Measurements from ENCODE around the gene MPPED1.

Gene MPPED1

GRCh38 chr22:43415681-43416080 is 3.9 kb downstream of the MPPED1 start:
- no peak overlapping the region for H3K9ac ChIP-seq (ENCODE audit: low read depth, low read length, poor library complexity, severe bottlenecking)
- H3K4me3 ChIP-seq (ENCODE audit: low read length, poor library complexity, severe bottlenecking), result no peak overlapping the region
- H3F3A ChIP-seq (ENCODE audit: low read depth), result no peaks in the 10 kb centered on the region
- H2AFZ ChIP-seq (ENCODE audit: low read length), result no peak overlapping the region
- H3K27me3 ChIP-seq (ENCODE audit: insufficient read depth, low read length, poor library complexity, severe bottlenecking), result no peaks in the 10 kb centered on the region
- no peaks in the 10 kb centered on the region for H3K9me3 ChIP-seq (ENCODE audit: insufficient read depth, low read depth, low read length)
- no peaks in the 10 kb centered on the region for H3K4me1 ChIP-seq (ENCODE audit: insufficient read depth, low read length, poor library complexity, severe bottlenecking)
- H4K20me1 ChIP-seq (ENCODE audit: insufficient read depth, low read length, poor library complexity, severe bottlenecking), result no peaks in the 10 kb centered on the region
- no peaks in the 10 kb centered on the region for H3K79me2 ChIP-seq (ENCODE audit: insufficient read depth, low read length)
- H3K36me3 ChIP-seq (ENCODE audit: insufficient read depth, low read length), result no peaks in the 10 kb centered on the region
- H3K4me2 ChIP-seq (ENCODE audit: low read depth, low read length, poor library complexity, severe bottlenecking), result no peak overlapping the region
- TF ChIP-seq EZH2phosphoT487 (IDR thresholded peaks at IDR 0.05; ENCODE audit: borderline replicate concordance), result no peak
- TF ChIP-seq, protein P1, sequence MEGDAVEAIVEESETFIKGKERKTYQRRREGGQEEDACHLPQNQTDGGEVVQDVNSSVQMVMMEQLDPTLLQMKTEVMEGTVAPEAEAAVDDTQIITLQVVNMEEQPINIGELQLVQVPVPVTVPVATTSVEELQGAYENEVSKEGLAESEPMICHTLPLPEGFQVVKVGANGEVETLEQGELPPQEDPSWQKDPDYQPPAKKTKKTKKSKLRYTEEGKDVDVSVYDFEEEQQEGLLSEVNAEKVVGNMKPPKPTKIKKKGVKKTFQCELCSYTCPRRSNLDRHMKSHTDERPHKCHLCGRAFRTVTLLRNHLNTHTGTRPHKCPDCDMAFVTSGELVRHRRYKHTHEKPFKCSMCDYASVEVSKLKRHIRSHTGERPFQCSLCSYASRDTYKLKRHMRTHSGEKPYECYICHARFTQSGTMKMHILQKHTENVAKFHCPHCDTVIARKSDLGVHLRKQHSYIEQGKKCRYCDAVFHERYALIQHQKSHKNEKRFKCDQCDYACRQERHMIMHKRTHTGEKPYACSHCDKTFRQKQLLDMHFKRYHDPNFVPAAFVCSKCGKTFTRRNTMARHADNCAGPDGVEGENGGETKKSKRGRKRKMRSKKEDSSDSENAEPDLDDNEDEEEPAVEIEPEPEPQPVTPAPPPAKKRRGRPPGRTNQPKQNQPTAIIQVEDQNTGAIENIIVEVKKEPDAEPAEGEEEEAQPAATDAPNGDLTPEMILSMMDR (conservative IDR thresholded peaks at IDR 0.05; ENCODE audit: low read length), result no peak
- no peaks in the 10 kb centered on the region for H3K9me2 ChIP-seq (replicated peaks; ENCODE audit: low read depth, low read length)

- no peaks in the 10 kb centered on the region for H3K36me3 ChIP-seq (ENCODE audit: insufficient read depth, low read length)
- H3K4me1 ChIP-seq (ENCODE audit: insufficient read depth, low read length, poor library complexity, severe bottlenecking), result no peaks in the 10 kb centered on the region
- no peaks in the 10 kb centered on the region for H3K9me2 ChIP-seq (replicated peaks; ENCODE audit: low read depth, low read length)
- no peaks in the 10 kb centered on the region for H3K9me3 ChIP-seq (ENCODE audit: insufficient read depth, low read depth, low read length)
- no peak for TF ChIP-seq EZH2phosphoT487 (IDR thresholded peaks at IDR 0.05; ENCODE audit: borderline replicate concordance)
- TF ChIP-seq, protein P1 (conservative IDR thresholded peaks at IDR 0.05; ENCODE audit: low read length), result no peak
- H3F3A ChIP-seq (ENCODE audit: low read depth), result no peaks in the 10 kb centered on the region
- H3K4me3 ChIP-seq (ENCODE audit: low read length, poor library complexity, severe bottlenecking), result no peak overlapping the region
- H2AFZ ChIP-seq (ENCODE audit: low read length), result no peak overlapping the region
- H3K9ac ChIP-seq (ENCODE audit: low read depth, low read length, poor library complexity, severe bottlenecking), result no peak overlapping the region
- H4K20me1 ChIP-seq (ENCODE audit: insufficient read depth, low read length, poor library complexity, severe bottlenecking), result no peaks in the 10 kb centered on the region
- H3K79me2 ChIP-seq (ENCODE audit: insufficient read depth, low read length), result no peaks in the 10 kb centered on the region
- H3K4me2 ChIP-seq (ENCODE audit: low read depth, low read length, poor library complexity, severe bottlenecking), result no peak overlapping the region
- H3K27me3 ChIP-seq (ENCODE audit: insufficient read depth, low read length, poor library complexity, severe bottlenecking), result no peaks in the 10 kb centered on the region
These were observed 5.7 kb downstream of the MPPED1 start for GRCh38 chr22:43417555-43417954.

DNA sequence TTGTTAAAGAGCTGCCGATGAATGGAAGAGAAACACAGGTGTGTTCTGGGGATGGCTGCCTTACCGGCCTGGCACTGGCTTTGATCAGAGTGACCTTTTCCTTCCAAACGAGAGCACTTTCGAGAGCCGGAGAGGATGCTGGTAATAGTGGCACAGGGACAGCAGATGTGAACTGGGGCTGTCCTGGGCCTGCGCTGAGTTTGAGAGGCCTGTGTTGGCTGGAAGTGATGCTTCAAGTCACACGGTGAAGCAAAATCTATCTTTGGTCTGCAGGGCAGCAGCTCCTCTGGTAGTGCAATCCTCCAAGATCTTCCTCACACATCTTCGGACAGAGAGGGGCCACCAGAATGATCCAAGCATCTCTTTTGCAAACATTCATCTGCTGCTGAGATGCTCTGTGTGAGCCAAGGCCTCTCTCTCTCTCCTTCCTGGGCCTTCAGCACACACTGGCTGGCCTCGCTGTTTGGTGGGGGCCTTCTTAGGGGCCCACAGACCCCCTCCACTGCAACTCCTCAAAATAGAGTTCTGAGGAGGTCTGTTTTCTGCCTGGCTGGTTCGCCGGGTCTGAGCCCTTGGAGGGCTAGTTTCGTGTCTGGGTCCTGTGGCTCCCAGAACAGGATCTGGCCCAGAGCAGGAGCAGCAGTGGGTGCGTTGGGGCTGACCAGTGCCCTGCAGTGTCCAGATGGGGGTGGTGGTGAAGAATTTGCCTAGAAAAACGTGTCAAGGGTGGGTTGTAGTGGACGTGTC is 6.4 kb downstream of the MPPED1 start:
- Histone ChIP-seq H3K4me2 (ENCODE audit: low read depth, low read length, poor library complexity, severe bottlenecking) (no peak overlapping the region), H3K27me3 (ENCODE audit: insufficient read depth, low read length, poor library complexity, severe bottlenecking) (no peaks in the 10 kb centered on the region), H3K79me2 (ENCODE audit: insufficient read depth, low read length) (no peaks in the 10 kb centered on the region)

More for the DNA sequence above, 6.4 kb downstream of the MPPED1 start:
- H3F3A ChIP-seq (ENCODE audit: low read depth), result no peaks in the 10 kb centered on the region
- no peaks in the 10 kb centered on the region for H3K9me3 ChIP-seq (ENCODE audit: insufficient read depth, low read depth, low read length)
- no peaks in the 10 kb centered on the region for H4K20me1 ChIP-seq (ENCODE audit: insufficient read depth, low read length, poor library complexity, severe bottlenecking)
- H3K9ac ChIP-seq (ENCODE audit: low read depth, low read length, poor library complexity, severe bottlenecking), result no peak overlapping the region
- H3K4me3 ChIP-seq (ENCODE audit: low read length, poor library complexity, severe bottlenecking), result no peak overlapping the region
- TF ChIP-seq EZH2phosphoT487 (IDR thresholded peaks at IDR 0.05; ENCODE audit: borderline replicate concordance), result no peak
- TF ChIP-seq, protein P1 (conservative IDR thresholded peaks at IDR 0.05; ENCODE audit: low read length), result no peak
- no peaks in the 10 kb centered on the region for H3K9me2 ChIP-seq (replicated peaks; ENCODE audit: low read depth, low read length)
- H3K36me3 ChIP-seq (ENCODE audit: insufficient read depth, low read length), result no peaks in the 10 kb centered on the region
- H3K4me1 ChIP-seq (ENCODE audit: insufficient read depth, low read length, poor library complexity, severe bottlenecking), result no peaks in the 10 kb centered on the region
- no peak overlapping the region for H2AFZ ChIP-seq (ENCODE audit: low read length)

All from Loucy (cell line).